Activated T-cell treated with anti-CD3 and anti-CD28 coated beads, Interleukin-2, amount 50 U/mL, for 1 hour (primary cell): ENCODE data around the gene CEACAM20.
A peak's percentile ranks its signal among the peaks of the same experiment; 100 is the strongest.
"Not testable (repeated sequence)": the region's sequence is repeated elsewhere in the genome, so short reads cannot be mapped to it uniquely, and the experiment has no call there.

Source experiments
- DNase-seq: peaks from one replicate; pipeline ENCODE4 v3.0.0-alpha.2; 2020

Gene CEACAM20

DNA sequence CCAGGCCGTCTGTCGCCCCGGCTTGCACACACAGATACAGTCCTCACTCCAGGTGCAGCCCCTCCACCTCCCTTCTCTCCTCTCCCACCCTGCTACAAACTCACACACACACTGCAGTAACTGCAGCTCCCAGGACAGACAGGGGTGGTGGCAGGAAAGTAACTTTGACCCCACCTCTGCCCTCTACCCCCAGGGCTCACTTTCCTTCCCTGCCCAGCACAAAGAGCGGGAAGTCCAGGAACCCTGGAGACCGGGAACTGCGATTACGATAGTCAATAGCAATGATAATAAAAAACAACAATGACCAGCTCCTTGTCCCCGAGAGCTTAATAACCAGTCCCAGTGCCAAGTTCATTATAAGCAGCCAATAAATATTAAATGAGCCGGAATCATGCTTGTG, at the start of gene CEACAM20:
TSS of gene CEACAM20 (minus strand) at position 140 of the 400 bp plus-strand sequence. CDS start 166 bp downstream, outside the sequence.
- DNase-seq, result no peak

- no peak for DNase-seq
These were observed 48.0 kb upstream of the CEACAM20 start for GRCh38 chr19:44577566-44577874.

DNA sequence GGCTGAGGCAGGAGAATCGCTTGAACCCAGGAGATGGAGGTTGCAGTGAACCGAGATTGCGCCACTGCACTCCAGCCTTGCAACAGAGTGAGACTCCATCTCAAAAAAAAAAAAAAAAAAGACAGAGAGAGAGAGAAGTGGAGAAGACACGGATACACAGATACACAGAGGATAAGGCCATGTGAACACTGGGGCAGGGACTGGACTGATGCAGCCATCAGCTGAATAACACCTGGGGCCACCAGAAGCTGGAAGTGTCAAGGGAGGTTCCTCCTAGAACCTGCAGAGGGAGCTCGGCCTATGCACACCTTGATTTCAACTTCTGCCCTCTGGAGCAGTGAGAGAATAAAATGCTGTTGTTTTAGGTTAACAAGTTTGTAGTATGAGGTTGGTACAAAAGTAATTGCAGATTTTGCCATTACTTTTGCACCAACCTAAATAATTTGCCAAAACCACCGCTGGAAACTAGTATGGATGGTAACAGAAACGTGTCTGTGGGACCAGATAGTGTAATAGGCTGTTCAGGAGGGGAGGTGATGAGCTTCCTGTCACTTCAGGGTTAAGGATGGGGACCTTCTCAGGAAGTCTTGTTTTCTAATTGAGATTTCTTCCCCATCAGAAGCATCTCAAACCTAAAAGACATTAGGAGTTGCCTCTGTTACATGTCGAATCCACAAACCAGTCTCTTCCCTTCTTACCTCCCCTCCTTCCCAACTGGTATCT, 47.5 kb upstream of the CEACAM20 start:
- no peak for DNase-seq

DNA sequence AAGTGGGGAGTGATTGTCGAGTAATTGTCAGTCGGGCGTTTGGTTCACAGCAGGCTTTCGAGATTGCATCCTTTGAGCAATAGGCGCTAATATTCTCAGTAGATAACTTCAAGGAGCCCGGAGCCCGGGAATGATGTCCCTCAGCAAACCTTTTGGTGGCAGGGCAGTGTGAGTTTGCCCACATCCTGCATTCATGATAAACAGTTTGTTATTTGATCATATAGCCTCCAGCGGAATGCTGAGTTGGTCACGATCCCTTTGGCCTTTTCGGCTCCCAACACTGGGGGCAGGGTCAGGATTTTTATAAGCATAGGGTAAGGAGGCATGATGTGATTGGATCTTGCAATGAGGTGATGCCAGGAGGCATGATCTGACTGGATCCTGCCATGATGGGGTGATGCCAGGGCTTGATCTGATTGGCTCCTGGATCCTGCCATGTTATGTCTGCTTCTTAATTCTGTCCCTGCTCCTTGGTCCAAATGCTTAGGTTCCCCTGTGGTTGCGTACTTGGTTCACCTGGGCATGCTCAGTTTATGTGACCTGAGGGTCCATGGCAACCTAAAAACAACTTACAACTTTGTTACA, 45.7 kb upstream of the CEACAM20 start:
- DNase-seq, result no peak

DNA sequence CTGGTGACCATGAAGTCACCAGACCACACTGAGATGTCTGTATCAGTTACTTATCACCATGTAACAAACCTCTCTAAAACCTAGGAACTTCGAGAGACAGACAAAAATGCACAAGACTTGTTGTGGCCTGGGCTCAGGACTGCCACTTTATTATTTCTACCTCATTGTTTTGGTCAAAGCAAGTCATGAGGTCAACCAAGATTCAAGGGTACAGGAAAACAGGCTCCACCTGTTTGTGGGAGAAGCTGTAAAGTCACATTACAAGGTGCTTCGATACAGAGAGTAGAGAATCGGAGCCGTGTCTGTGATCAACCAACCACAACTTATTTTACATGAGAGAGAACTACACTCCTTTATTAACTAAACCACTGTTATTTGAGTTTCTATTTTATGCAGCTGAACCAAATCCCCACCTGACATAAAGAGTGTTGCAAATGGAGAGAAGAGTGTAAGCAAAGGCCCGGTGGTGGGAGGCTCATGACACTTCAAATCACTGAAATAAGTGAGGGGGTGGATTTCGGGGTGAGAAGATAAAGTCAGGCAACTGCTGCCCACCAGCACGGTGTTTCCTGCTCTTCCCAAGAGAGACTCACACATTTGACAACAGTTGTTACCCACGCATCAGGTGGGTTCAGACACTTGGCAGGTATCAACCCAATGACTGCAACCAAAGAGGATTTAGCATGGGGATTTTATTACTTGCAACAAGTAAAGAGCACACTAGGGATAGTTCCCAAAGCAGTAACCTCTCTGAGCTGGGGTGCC, 44.9 kb upstream of the CEACAM20 start:
- no peak for DNase-seq

GRCh38 chr19:44573627-44574026, 44.2 kb upstream of the CEACAM20 start:
- no peak for DNase-seq

DNA sequence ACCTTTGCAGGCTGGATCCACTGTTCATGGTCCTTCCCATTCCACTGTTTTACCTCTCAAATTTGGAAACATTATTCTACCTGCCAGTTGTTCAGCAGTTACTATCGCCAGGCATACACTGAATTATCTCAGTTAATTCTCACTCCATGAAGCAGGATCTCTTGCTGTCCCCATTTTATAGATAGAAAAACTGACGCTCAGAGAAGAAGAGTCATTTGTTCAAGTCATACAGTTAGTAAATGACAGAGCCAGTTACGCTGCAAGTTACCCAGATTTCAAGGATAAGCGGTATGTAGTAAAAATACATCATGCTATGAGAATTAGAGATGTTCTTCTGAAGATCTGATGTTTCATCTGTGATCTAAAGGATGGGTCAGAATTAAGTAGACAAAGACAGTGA, 43.7 kb upstream of the CEACAM20 start:
- no peak for DNase-seq

- no peak for DNase-seq
These were observed 43.1 kb upstream of the CEACAM20 start for GRCh38 chr19:44572581-44572900.

DNA sequence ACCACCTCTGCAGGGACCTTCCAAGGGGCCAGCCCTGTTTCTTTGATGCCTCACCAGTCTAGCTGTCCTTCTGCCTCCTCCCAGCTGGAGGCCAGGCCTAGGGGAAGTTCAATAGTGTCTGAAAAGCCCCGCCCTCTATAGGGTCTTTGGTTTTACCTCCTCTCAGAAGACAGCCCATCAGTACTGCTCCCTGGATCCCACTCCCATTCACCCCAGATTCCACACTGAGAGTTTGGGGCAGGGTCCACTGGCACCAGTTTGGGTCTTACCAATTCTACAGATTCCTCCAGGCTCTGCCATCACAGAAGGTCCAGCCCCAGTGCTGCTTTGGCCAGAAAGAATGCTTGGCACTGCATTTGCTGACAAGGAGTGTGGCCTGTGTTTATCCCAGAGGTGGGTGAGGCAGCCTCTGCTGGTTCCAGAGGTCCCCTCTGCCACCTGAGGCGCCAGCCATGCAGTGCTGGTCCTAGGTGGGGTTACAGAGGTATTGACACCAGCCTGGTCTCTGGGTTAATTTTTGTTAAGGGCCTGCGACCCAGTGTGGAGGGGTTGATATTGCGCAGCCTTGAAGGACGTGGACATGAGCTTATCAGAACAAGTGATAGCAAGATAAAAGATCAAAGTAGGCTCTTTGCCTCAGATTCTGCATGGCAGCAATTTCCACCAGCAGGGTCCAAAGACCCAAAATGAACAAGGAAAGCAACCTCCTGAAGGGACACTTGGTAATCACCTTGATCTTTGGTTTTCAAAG, 42.5 kb upstream of the CEACAM20 start:
- DNase-seq, result no peak

DNA sequence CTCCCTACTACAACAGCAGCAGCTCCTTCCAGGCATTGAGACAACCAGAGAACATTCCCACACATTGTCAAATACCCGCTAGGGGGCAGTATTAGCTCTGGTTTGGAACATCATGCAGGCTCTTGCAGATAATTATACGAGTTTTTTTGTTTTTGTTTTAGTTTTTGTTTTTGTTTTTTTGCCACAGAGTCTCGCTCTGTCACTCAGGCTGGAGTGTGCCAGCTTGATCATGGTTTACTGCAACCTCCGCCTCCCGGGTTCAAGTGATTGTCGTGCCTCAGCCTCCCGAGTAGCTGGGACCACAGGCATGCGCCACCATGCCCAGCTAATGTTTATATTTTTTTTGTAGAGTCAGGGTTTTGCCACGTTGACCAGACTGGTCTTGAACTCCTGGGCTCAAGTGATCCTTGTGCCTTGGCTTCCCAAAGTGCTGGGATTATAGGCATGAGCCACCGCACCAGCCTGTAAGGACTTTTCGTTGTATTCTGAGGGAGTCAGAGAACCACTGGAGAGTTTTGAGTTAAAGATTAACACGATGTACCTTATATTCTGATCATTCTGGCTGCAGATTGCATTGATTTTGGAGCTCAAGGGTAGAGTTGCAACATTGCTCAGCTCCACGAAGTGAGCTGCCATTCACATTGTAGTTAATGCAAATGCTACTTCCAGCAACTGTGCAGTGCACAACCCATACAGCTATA, 41.7 kb upstream of the CEACAM20 start:
- DNase-seq, result no peak

DNA sequence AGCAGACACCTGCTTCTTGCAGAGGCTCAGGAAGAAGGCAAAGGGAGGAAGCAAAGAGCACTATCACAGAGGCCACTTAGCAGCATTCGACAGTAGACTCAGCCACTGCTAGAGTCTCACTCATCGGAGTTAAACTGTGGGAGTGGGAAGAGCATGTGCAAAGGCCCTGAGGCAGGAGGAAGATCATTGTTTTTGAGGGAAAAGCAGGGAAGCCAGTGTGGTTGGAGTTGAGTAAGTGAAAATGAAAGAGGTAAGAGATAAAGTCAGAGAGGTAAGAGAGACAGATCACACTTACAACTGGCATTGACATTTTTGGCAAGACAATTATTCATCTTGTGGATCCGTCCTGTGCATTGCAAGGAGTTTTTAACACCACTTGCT, 41.1 kb upstream of the CEACAM20 start:
- DNase-seq, result no peak

DNA sequence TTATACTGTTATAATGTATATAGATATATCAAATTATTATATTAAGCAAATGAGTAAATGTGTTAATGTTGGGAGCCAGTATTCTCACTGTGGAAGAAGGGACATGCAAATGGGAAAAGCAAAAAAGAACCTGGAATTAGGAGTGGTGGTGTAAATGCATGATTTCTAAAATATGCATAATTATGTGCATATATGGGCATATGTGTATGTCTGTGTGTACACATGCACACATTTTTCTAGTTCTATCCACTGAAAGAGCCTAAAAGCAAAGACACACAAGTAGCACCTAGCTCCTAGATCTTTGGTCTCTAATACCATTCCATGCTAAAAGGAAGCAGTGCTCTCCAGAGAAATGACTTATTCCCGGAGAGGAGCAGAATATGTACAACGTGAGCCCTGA, 38.3 kb upstream of the CEACAM20 start:
- no peak for DNase-seq

DNA sequence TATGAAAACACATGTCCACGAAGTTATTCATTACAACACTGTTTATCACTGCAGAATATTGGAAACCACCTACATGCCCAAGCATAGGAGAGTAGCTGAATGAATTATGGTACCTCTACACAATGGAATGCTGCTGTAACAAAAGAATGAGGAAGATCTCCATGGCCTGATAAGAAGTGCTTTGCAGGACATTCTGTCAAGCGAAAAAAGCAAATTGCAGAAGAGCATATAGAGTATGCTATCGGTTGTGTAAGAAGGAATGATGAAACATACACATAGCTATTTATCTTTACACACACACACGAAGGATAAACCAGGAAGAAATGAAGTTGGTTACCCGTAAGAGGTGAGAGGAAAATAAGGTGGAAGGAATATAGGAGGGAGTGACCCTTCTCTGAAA, 37.5 kb upstream of the CEACAM20 start:
- no peak for DNase-seq

GRCh38 chr19:44563086-44563655, 33.7 kb upstream of the CEACAM20 start:
- DNase-seq, result not testable (repeated sequence)

GRCh38 chr19:44557933-44558332, 28.5 kb upstream of the CEACAM20 start:
- DNase-seq, result no peak

GRCh38 chr19:44554641-44555246, 25.3 kb upstream of the CEACAM20 start:
- DNase-seq, result no peak

DNA sequence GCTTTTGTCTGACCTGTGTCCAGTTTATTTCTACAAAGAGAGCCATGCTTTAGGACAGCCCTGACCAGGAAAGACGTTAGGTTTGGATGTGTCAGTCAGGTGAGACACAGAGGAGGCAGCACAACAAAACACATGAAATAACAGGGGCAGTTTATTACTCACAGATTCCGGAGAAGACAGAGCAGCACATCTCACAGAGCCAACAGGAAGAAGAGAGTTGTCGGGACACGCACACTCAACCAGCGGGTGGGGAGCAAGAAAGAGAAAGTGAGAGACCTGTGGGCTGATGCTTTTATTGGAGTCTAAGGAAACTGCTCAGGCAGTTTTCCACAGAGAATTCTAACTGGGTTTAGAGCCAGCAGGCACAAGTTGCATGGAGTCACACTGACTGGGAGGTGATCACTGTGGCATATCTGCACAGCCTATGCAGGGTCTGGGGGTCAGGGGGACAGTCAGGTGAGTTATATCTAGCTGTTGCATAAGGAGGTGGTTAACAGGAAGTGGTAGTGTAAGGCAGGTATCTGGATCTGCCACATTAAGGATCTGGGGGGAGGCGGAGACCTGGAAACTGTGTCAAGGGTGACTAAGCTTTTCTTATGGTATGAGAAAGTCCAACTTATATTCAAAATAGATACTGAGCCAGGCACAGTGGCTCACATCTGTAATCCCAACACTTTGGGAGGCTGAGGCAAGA, 24.1 kb upstream of the CEACAM20 start:
- DNase-seq, result no peak

DNA sequence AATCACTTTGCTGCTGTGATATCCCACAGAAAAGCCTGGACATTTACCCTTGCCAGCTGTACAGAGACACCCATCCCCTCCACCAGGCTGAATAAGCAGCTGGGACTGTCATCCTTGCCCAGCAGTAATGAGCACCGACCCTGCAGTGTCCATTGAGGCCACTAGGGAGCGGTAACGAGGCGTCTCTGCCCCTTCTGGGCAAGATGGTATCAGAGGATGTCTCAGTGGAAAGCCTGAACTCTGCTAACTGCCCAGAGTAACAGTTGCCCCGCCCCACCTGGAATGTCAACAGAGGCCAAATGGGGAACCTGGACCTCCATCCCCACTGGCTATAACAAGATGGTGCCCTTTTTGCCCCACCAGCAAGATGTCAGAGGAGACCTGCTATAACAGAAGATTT, 22.8 kb upstream of the CEACAM20 start:
- DNase-seq, result peak; percentile 20

DNA sequence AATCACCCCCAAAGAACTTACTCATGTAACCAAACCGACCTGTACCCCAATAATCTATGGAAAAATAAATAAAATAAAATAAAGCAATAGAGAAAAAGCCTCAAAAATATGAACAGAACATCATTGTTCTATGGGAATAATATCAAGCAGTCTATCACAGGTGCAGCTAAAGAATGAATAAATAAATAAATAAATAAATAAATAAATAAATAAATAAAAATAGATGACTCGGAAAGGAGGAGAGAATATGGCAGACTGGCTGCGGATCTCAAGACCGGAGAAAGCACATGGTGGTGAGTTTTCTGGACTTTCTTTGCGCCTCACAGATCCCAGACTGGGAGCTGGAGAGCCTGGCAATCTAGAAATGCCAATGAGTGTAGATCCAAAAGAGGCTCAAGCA, 22.4 kb upstream of the CEACAM20 start:
- no peak for DNase-seq

DNA sequence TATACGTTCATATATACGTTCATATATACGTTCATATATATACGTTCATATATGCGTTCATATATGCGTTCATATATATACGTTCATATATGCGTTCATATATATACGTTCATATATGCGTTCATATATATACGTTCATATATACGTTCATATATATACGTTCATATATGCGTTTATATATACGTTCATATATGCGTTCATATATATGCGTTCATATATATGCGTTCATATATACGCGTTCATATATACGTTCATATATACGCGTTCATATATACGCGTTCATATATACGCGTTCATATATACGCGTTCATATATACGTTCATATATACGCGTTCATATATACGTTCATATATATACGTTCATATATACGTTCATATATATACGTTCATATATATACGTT, 21.5 kb upstream of the CEACAM20 start:
- DNase-seq, result not testable (repeated sequence)

DNA sequence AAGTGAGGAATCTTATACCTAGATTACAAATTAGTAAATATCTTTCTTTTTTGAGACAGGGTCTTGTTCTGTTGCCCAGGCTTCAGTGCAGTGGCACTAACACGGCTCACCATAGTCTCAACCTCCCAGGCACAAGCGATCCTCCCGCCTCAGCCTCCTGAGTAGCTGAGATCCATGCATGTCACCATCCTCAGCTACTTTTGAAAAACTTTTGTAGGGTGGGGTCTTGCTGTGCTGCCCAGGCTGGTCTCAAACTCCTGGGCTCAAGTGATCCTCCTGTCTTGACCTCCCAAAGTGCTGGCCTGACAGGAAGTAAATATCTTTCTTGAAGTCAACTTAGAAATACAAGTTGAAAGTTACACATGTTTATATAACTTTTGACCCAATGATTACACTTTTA, 20.0 kb upstream of the CEACAM20 start:
- DNase-seq, result no peak

- DNase-seq, result no peak
These were observed 19.3 kb upstream of the CEACAM20 start for GRCh38 chr19:44548736-44549135.
